HepG2 (cell line): ENCODE measurements around the gene APRT. TPM values are rescaled to one million over a fixed set of nuclear protein-coding genes. Genes with fewer than 3 reads are reported as not detected.

Experiments
- BRF2 ChIP-seq: sonication (generic); formaldehyde crosslinking; IDR thresholded peaks from 2 replicates; pipeline ENCODE4 v1.8.1; 2022; ENCODE audit warnings: mild to moderate bottlenecking, missing genetic modification reagents
- CEBPB ChIP-seq: IDR thresholded peaks from 2 replicates; pipeline ENCODE4 v1.6.1; 2011; ENCODE audit warnings: low read depth, low read length, improper control_type of control experiment, borderline replicate concordance
- DR1 ChIP-seq: sonication (generic); formaldehyde crosslinking; IDR thresholded peaks from 2 replicates; pipeline ENCODE4 v1.8.0; 2021; ENCODE audit warnings: mild to moderate bottlenecking, missing genetic modification reagents, inconsistent platforms
- IKZF4 ChIP-seq: sonication (generic); formaldehyde crosslinking; IDR thresholded peaks from 2 replicates; pipeline ENCODE4 v1.5.1; 2020; ENCODE audit warnings: borderline replicate concordance, mild to moderate bottlenecking, low read depth, missing genetic modification reagents; ENCODE audit errors: not compliant biosample characterization
- MYC ChIP-seq: sonication (generic); formaldehyde crosslinking; IDR thresholded peaks from 2 replicates; pipeline ENCODE4 v1.9.0; 2021; ENCODE audit warnings: missing genetic modification reagents, borderline replicate concordance
- SAP130 ChIP-seq: IDR thresholded peaks from 2 replicates; pipeline ENCODE4 v1.6.1; 2016; ENCODE audit warnings: low read depth
- SNAPC2 ChIP-seq: sonication (generic); formaldehyde crosslinking; IDR thresholded peaks from 2 replicates; pipeline ENCODE4 v1.8.1; 2022; ENCODE audit warnings: mild to moderate bottlenecking, missing genetic modification reagents
- STAG1 ChIP-seq: sonication (generic); formaldehyde crosslinking; IDR thresholded peaks from 2 replicates; pipeline ENCODE4 v1.4.0; 2020; ENCODE audit warnings: missing genetic modification reagents
- TFE3 ChIP-seq: IDR thresholded peaks from 2 replicates; pipeline ENCODE4 v1.6.1; 2016
- YY1 ChIP-seq: IDR thresholded peaks from 2 replicates; pipeline ENCODE4 v1.6.1; 2011; ENCODE audit warnings: low read length, low read depth, moderate library complexity, mild to moderate bottlenecking; ENCODE audit not compliant: insufficient read depth, insufficient replicate concordance
- ZBTB25 ChIP-seq: IDR thresholded peaks from 2 replicates; pipeline ENCODE4 v1.6.1; 2018; ENCODE audit warnings: missing genetic modification reagents
- ZC3H4 ChIP-seq: sonication (generic); formaldehyde crosslinking; IDR thresholded peaks from 2 replicates; pipeline ENCODE4 v1.4.0; 2020; ENCODE audit warnings: missing genetic modification reagents, borderline replicate concordance
- ZFP36L1 ChIP-seq: sonication (generic); formaldehyde crosslinking; IDR thresholded peaks from 2 replicates; pipeline ENCODE4 v1.8.0; 2022; ENCODE audit warnings: mild to moderate bottlenecking, missing genetic modification reagents, moderate library complexity
- ZNF138 ChIP-seq: sonication (generic); formaldehyde crosslinking; IDR thresholded peaks from 2 replicates; pipeline ENCODE4 v1.5.0; 2020; ENCODE audit warnings: mild to moderate bottlenecking, low read depth, missing genetic modification reagents
- ZNF232 ChIP-seq: sonication (generic); formaldehyde crosslinking; IDR thresholded peaks from 2 replicates; pipeline ENCODE4 v1.4.0; 2020; ENCODE audit warnings: missing genetic modification reagents, borderline replicate concordance
- ZNF256 ChIP-seq: sonication (generic); formaldehyde crosslinking; conservative IDR thresholded peaks from 2 replicates; pipeline ENCODE4 v1.4.0; 2020; ENCODE audit warnings: missing genetic modification reagents
- ZNF263 ChIP-seq: sonication (generic); formaldehyde crosslinking; IDR thresholded peaks from 2 replicates; pipeline ENCODE4 v1.4.0; 2020; ENCODE audit warnings: missing genetic modification reagents
- ZNF276 ChIP-seq: sonication (generic); formaldehyde crosslinking; IDR thresholded peaks from 2 replicates; pipeline ENCODE4 v1.4.0; 2020; ENCODE audit warnings: mild to moderate bottlenecking, low read depth, missing genetic modification reagents
- ZNF687 ChIP-seq: sonication (generic); formaldehyde crosslinking; IDR thresholded peaks from 2 replicates; pipeline ENCODE4 v1.5.1; 2020; ENCODE audit warnings: mild to moderate bottlenecking, missing genetic modification reagents, moderate library complexity
- ZNF766 ChIP-seq: sonication (generic); formaldehyde crosslinking; IDR thresholded peaks from 2 replicates; pipeline ENCODE4 v1.5.0; 2020; ENCODE audit warnings: missing genetic modification reagents, borderline replicate concordance
- polyA plus RNA-seq, 8 experiments: library from polyadenylated mRNA; depleted of rRNA in 3 of 8; stranded (reverse) in 7 of 8; unstranded in 1 of 8; fragments of >200 nt; fragmentation: Illumina TruSeq in 4 of 8; extraction: Trizol in 4 of 8; gene quantifications; 2 replicates each; pipeline versions ENCODE4 v1.2.1 to v1.2.3, GENCODE V29; 2011 to 2016; ENCODE audit warnings: low read depth in 4 of 8, missing spikeins in 1 of 8, mixed read lengths in 1 of 8; ENCODE audit not compliant: insufficient read depth in 1 of 8
- total RNA-seq, 5 experiments: library from RNA; depleted of rRNA; stranded (reverse); fragments of >200 nt; fragmentation: Illumina TruSeq; extraction: Trizol; gene quantifications; 2 replicates each; pipeline ENCODE4 v1.2.3, GENCODE V29; 2016; ENCODE audit warnings: low read depth in 1 of 5

Gene APRT
- total and polyA plus RNA-seq, 2 of the 13 experiments (the other 11 are each of a cell fraction or from before 2014, with no cell fraction given) = 155 to 242 TPM

GRCh38 chr16:88787579-88788314 lies 24.0 kb downstream of the APRT start (continued):
- no peak for TF ChIP-seq ZBTB25
- TF ChIP-seq BRF2 (CRISPR knock-in tag) = no peak
- TF ChIP-seq STAG1 (CRISPR knock-in tag) = no peak
- no peak for TF ChIP-seq ZNF263 (CRISPR knock-in tag)
- TF ChIP-seq SAP130 (CRISPR knock-in tag) = peak; percentile 62; the same call in 1 of the 2 replicates
- TF ChIP-seq ZNF766 (CRISPR knock-in tag) = no peak
- peak; percentile 25 for TF ChIP-seq YY1
- peak; percentile 33; the same call in 1 of the 2 replicates for TF ChIP-seq ZNF687 (CRISPR knock-in tag)
- TF ChIP-seq ZNF138 (CRISPR knock-in tag) = no peak
- TF ChIP-seq IKZF4 (CRISPR knock-in tag) = no peak
- no peak for TF ChIP-seq TFE3 (CRISPR knock-in tag)
- TF ChIP-seq SNAPC2 (CRISPR knock-in tag) = 0 out of 2 replicates have a peak, but pooled peaks have one; percentile 61
- no peak for TF ChIP-seq ZNF256
- TF ChIP-seq ZFP36L1 (CRISPR knock-in tag) = no peak
- TF ChIP-seq CEBPB = peak; percentile 30
- TF ChIP-seq ZNF276 (CRISPR knock-in tag) = no peak
- no peak for TF ChIP-seq DR1 (CRISPR knock-in tag)
- no peak for TF ChIP-seq ZC3H4 (CRISPR knock-in tag)
- no peak for TF ChIP-seq MYC (CRISPR knock-in tag)
- no peak for TF ChIP-seq ZNF232
